Brain microvascular endothelial cell (primary cell): ENCODE data around the gene TMEM167B.

Source experiments
- DNase-seq: peaks from one replicate; pipeline ENCODE4 v3.0.0-alpha.2; 2020
- H3K27ac ChIP-seq: fragments of 250-450 bp; sonication (Bioruptor Pico); 2 replicates; pipeline ENCODE4 v1.5.1; 2020; ENCODE audit warnings: mild to moderate bottlenecking, moderate library complexity
- H3K27me3 ChIP-seq: fragments of 250-450 bp; sonication (Bioruptor Pico); replicated peaks from 2 replicates; pipeline ENCODE4 v1.5.1; 2020; ENCODE audit warnings: mild to moderate bottlenecking
- H3K36me3 ChIP-seq: fragments of 250-450 bp; sonication (Bioruptor Pico); replicated peaks from 2 replicates; pipeline ENCODE4 v1.5.1; 2020; ENCODE audit warnings: mild to moderate bottlenecking
- H3K4me3 ChIP-seq: 2 replicates; pipeline ENCODE4 v1.5.1; 2011; ENCODE audit warnings: low read depth, mild to moderate bottlenecking, control low read depth, low read length, moderate library complexity
- in situ Hi-C: cut with HindIII; loops from 2 replicates; pipeline ENCODE4 v1.10.0; 2017; ENCODE audit warnings: low sequenced_read_pairs, low pct_ligation_motif_present
- TF ChIP-seq, protein P1 (sequence below): IDR thresholded peaks from 2 replicates; pipeline ENCODE4 v1.5.1; 2011; ENCODE audit warnings: low read depth, mild to moderate bottlenecking, moderate library complexity, low read length, control low read depth, inconsistent platforms; ENCODE audit errors: missing control alignments

TMEM167B gene

DNA sequence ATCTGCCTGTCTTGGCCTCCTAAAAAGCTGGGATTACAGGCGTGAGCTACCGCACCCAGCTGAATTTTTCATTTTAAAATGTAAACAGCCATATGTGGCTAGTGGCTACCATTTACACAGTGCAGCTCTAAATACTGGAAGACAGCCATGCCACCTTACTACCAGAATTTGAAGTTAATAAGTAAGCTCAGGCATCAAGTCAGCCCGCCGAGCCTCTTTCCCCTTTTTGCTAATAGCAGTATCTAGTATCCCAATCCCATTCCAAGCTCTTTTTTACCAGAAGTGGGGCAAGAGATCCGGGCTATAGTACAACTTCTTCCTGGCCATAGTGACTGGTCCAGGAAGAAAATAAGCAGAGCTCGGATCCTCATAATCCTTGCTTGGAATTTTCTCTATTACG is 29.9 kb upstream of the TMEM167B start:
- no peaks in the 10 kb centered on the region for H3K27me3 ChIP-seq
- peaks cover 23% of the 10 kb centered on the region for H3K36me3 ChIP-seq
- no peak overlapping the region for H3K27ac ChIP-seq
- TF ChIP-seq, protein P1, sequence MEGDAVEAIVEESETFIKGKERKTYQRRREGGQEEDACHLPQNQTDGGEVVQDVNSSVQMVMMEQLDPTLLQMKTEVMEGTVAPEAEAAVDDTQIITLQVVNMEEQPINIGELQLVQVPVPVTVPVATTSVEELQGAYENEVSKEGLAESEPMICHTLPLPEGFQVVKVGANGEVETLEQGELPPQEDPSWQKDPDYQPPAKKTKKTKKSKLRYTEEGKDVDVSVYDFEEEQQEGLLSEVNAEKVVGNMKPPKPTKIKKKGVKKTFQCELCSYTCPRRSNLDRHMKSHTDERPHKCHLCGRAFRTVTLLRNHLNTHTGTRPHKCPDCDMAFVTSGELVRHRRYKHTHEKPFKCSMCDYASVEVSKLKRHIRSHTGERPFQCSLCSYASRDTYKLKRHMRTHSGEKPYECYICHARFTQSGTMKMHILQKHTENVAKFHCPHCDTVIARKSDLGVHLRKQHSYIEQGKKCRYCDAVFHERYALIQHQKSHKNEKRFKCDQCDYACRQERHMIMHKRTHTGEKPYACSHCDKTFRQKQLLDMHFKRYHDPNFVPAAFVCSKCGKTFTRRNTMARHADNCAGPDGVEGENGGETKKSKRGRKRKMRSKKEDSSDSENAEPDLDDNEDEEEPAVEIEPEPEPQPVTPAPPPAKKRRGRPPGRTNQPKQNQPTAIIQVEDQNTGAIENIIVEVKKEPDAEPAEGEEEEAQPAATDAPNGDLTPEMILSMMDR: no peak
- H3K4me3 ChIP-seq: no peak overlapping the region
- no peak for DNase-seq
- in situ Hi-C loops: no loop called here

DNA sequence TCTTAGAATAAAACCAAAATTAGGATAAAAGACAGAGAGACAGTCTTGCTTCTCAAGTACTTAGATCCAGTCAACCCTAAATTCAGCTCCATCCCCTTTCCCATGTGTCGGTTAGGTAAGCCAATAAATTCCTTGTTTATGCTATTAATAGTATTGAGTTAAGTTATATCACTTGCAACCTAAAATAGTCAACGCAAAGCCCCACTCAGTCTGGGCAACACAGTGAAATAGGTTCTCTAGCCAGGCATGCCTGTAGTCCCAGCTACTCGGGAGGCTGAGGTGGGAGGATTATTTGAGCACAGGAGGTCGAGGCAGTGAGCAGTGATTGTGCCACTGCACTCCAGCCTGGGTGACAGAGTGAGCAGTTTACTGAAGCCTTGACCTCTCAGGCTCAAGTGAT is 29.4 kb upstream of the TMEM167B start:
- Histone ChIP-seq H3K27me3 (no peaks in the 10 kb centered on the region), H3K36me3 (peaks cover 23% of the 10 kb centered on the region), H3K27ac (no peak overlapping the region), H3K4me3 (no peak overlapping the region)
- in situ Hi-C loops: no loop called here
- TF ChIP-seq, protein P1: no peak
- DNase-seq: no peak

DNA sequence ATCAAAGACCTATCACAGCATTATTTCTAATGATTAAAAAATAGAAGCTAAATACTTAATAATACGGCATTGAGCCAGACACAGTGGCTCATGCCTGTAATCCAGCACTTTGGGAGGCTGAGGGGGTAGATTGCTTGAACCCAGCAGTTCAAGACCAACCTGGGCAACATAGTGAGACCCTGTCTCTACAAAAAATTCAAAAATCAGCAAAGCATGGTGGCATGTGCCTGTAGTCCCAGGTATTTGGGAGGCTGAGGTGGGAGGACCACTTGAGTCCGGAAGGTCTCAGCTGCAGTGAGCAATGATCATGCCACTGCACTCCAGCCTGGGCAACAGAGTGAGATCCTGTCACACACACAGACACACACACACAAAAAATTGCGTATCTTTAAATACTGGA is 25.4 kb upstream of the TMEM167B start:
- in situ Hi-C loops: no loop called here
- H3K27ac ChIP-seq: no peak overlapping the region
- no peaks in the 10 kb centered on the region for H3K27me3 ChIP-seq
- TF ChIP-seq, protein P1: no peak
- DNase-seq: no peak
- H3K36me3 ChIP-seq: peaks cover 42% of the 10 kb centered on the region
- no peak overlapping the region for H3K4me3 ChIP-seq

DNA sequence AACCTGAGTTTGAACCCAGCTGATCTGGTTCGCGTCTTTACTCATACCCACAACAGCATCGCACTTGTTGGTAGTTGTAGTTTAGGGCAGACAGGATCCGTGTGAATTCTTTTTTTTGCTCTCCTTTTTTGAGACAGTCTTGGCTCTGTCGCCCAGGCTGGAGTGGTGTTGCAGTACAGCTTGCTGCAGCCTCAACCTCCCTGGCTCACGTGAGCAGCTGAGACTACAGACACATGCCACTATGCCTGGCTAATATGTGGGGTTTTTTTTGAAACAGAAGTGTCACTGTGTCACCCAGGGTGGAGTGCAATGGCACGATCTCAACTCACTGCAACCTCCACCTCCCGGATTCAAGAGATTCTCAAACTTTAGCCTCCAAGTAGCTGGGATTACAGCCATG is 22.7 kb upstream of the TMEM167B start:
- in situ Hi-C loops: no loop called here
- no peaks in the 10 kb centered on the region for H3K27me3 ChIP-seq
- H3K4me3 ChIP-seq: no peak overlapping the region
- H3K27ac ChIP-seq: no peak overlapping the region
- TF ChIP-seq, protein P1: no peak
- peaks cover 50% of the 10 kb centered on the region for H3K36me3 ChIP-seq
- DNase-seq: no peak

DNA sequence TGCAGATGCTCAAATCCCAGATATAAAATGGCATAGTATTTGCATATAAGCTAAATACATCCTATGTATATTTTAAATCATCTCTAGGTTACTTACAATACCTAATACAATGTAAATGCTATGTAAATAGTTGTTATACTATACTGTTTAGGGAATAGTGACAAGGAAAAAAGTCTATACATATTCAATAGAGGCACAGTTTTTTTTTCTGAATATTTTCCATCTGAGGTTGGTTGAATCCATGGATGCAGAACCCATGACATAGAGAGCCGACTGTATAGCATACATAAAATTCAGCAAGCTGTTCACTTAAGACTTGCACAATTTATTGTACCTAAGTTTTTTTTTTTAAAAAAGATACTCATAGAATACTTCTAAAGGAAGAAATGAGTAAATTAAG is 21.3 kb upstream of the TMEM167B start:
- no peak overlapping the region for H3K4me3 ChIP-seq
- TF ChIP-seq, protein P1: no peak
- in situ Hi-C loops: no loop called here
- H3K27ac ChIP-seq: no peak overlapping the region
- no peak for DNase-seq
- no peaks in the 10 kb centered on the region for H3K27me3 ChIP-seq
- H3K36me3 ChIP-seq: peaks cover 50% of the 10 kb centered on the region
